Natural killer cell treated with Interleukin-12 subunit alpha and Interleukin-12 subunit beta and Interleukin-15 and Interleukin-18, amount 100 ng/mL, for 72 hours (primary cell): ENCODE results near the gene ARRB2. TPM values are rescaled to one million over a fixed set of nuclear protein-coding genes. Genes with fewer than 3 reads are reported as not detected.
A peak's percentile ranks its signal among the peaks of the same experiment; 100 is the strongest.

Experiments used
- ATAC-seq, 2 donors: fragments of 150-1000 bp; cut with Tn5 transposase in 1 of 2; sonication (Bioruptor Pico), chemical (Tn5 transposase) in 1 of 2; 2 replicates each; pipeline ENCODE4 v1.10.0; 2021
- DNase-seq: peaks from one replicate; pipeline ENCODE4 v3.0.0; 2022; ENCODE audit warnings: low spot score
- H3K27ac Mint-ChIP-seq, 2 donors: 1 replicate in 1 of 2; 2 replicates in 1 of 2; pipeline ENCODE4 v1.8.0; 2022; ENCODE audit warnings: mixed read lengths in 2 of 2, mild to moderate bottlenecking in 1 of 2, moderate library complexity in 1 of 2
- H3K27me3 Mint-ChIP-seq, 2 donors: 1 replicate in 1 of 2; 2 replicates in 1 of 2; pipeline ENCODE4 v1.8.0; 2022; ENCODE audit warnings: mixed read lengths in 2 of 2
- H3K36me3 Mint-ChIP-seq: one replicate; pipeline ENCODE4 v1.8.0; 2022; ENCODE audit warnings: mixed read lengths
- H3K4me1 Mint-ChIP-seq, 2 donors: 1 replicate in 1 of 2; 2 replicates in 1 of 2; pipeline ENCODE4 v1.8.0; 2022; ENCODE audit warnings: low read depth in 2 of 2, mixed read lengths in 2 of 2, mild to moderate bottlenecking in 1 of 2
- H3K4me3 Mint-ChIP-seq: one replicate; pipeline ENCODE4 v1.8.0; 2022; ENCODE audit warnings: mixed read lengths
- H3K9me3 Mint-ChIP-seq: 2 replicates; pipeline ENCODE4 v1.8.0; 2022; ENCODE audit warnings: mixed read lengths
- total RNA-seq, 2 donors: library from RNA; stranded (reverse); gene quantifications; one replicate each; pipeline ENCODE4 v1.2.3, GENCODE V29; 2022

The ARRB2 gene
- total RNA-seq, 2 donors from 2014 or later, result 834 to 935 TPM

DNA sequence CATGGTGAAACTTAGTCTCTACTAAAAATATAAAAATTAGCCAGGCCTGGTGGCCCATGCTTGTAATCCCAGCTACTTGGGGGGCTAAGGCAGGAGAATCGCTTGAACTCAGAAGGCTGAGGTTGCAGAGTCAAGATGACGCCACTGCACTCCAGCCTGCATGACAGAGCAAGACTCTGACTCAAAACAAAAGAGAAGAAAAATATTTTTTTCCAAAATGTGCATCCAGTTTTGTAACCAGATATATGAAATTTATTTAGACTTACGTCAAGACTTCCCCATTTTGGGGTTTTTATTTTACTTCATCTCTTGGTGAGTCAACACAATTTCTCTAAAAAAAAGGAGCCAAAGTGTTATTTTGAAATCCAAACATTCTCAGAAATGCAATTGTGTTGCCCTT, 55.8 kb downstream of the ARRB2 start:
- DNase-seq, result no peak
- H3K36me3 Mint-ChIP-seq, result no peaks in the 10 kb centered on the region
- H3K4me1 Mint-ChIP-seq, result peaks cover 3 to 4% of the 10 kb centered on the region in 2 donors
- no peak overlapping the region for H3K27ac Mint-ChIP-seq
- no peak overlapping the region for H3K4me3 Mint-ChIP-seq
- peaks cover 7 to 10% of the 10 kb centered on the region in 2 donors for H3K27me3 Mint-ChIP-seq
- peak in 1 of 2 donors; percentile 71 for ATAC-seq
- no peaks in the 10 kb centered on the region for H3K9me3 Mint-ChIP-seq

DNA sequence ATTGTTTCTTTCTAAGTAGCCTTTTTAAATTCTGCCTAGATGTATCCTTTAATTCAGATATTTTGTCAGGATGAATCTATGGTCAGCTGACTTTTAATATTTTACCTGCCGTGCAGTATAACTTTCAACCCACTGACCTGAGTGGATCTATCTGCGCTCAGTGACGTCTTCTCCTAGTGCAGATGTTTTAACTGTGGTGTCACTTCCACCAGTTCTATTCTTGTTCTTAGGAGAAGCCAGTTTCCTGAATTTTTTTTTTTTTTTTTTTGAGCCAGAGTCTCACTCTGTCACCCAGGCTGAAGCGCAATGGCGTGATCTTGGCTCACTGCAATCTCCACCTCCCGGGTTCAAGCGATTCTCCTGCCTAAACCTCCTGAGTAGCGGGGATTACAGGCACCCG, 56.3 kb downstream of the ARRB2 start:
- Mint-ChIP-seq H3K27me3 (peaks cover 7 to 10% of the 10 kb centered on the region in 2 donors), H3K4me1 (peaks cover 7% of the 10 kb centered on the region in 2 donors), H3K27ac (no peak overlapping the region), H3K9me3 (no peaks in the 10 kb centered on the region), H3K4me3 (no peak overlapping the region), H3K36me3 (no peaks in the 10 kb centered on the region)
- no peak for ATAC-seq
- DNase-seq, result no peak

DNA sequence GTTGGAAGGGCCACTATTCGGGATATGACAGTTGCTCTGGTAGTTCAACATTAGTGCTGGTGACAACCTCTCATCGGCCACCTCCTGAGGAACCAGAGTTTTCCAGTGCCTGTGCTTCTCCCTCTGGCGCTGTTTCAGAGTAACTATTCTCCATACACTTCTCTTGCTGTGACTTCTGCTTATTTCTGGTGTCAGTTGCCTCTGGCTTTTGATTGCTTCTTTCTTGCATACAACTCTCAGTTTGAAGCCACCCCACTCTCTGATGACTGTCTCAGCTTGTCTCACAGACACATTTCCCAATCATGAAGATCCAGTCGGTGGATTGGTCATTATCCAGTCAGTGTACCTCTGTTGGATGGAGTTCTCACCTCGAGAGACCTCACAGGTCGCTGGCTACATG, 57.9 kb downstream of the ARRB2 start:
- ATAC-seq (no peak), DNase-seq (no peak)
- Mint-ChIP-seq H3K27me3 (peaks cover 8 to 9% of the 10 kb centered on the region in 2 donors), H3K27ac (no peak overlapping the region), H3K4me3 (no peak overlapping the region), H3K9me3 (no peaks in the 10 kb centered on the region), H3K4me1 (peaks cover 9 to 10% of the 10 kb centered on the region in 2 donors), H3K36me3 (no peaks in the 10 kb centered on the region)

DNA sequence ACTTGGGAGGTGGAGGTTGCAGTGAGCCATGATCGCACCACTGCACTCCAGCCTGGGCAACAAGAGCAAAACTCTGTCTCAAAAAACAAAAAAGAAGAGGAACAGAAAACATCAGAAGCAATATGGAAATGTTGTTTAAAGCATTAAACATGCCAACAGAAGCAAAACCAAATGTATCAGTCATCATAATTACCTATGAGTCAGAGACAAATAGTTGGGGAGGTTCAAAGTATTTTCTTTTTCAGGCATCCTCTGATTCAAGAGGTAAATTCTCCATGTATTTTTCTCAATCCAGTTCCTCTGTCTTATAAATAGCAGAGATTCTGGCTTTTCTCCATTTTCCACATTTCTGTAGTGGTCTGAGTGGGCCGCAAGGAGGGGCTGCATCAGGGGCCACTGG, 59.2 kb downstream of the ARRB2 start:
- Mint-ChIP-seq H3K9me3 (no peaks in the 10 kb centered on the region), H3K4me1 (peaks cover 6% of the 10 kb centered on the region in 2 donors), H3K27me3 (peaks cover 10 to 11% of the 10 kb centered on the region in 2 donors), H3K36me3 (no peaks in the 10 kb centered on the region), H3K27ac (no peak overlapping the region), H3K4me3 (no peak overlapping the region)
- ATAC-seq (no peak), DNase-seq (no peak)

Other genes starting within 250 kb of the ARRB2 start
- not detected for gene SPNS2, start 211.8 kb upstream of the ARRB2 start, total RNA-seq
- 100 to 1,000 TPM in 1 of 2 donors, 10 to 100 TPM in 1; 92.3 to 246 TPM for gene MYBBP1A, start 155.2 kb upstream of the ARRB2 start, total RNA-seq
- gene GGT6, start 150.1 kb upstream of the ARRB2 start, total RNA-seq, result not detected
- not detected for gene SMTNL2, start 126.1 kb upstream of the ARRB2 start, total RNA-seq
- gene ALOX15, start 69.0 kb upstream of the ARRB2 start, total RNA-seq, result not detected
- 100 to 1,000 TPM in 1 of 2 donors, 10 to 100 TPM in 1; 76.9 to 161 TPM for gene PELP1, start 6.5 kb upstream of the ARRB2 start, total RNA-seq
- 10 to 100 TPM; 27.2 to 34.6 TPM for gene MED11, start 20.8 kb downstream of the ARRB2 start, total RNA-seq
- 1 to 10 TPM; 1.0 to 2.3 TPM for gene ZMYND15, start 29.2 kb downstream of the ARRB2 start, total RNA-seq
- gene CXCL16, start 29.3 kb downstream of the ARRB2 start, total RNA-seq, result 10 to 100 TPM; 22.6 to 46.3 TPM
- gene TM4SF5, start 61.3 kb downstream of the ARRB2 start, total RNA-seq, result not detected
- gene VMO1, start 75.7 kb downstream of the ARRB2 start, total RNA-seq, result 10 to 100 TPM in 1 of 2 donors, 1 to 10 TPM in 1; 4.5 to 15.4 TPM
- gene GLTPD2, start 78.3 kb downstream of the ARRB2 start, total RNA-seq, result under 1 TPM in 1 of 2 donors, not detected in 1; 0.38 TPM
- 100 to 1,000 TPM; 145 to 174 TPM for gene PSMB6, start 85.5 kb downstream of the ARRB2 start, total RNA-seq
- gene PLD2, start 96.5 kb downstream of the ARRB2 start, total RNA-seq, result 10 to 100 TPM; 38.4 to 46.9 TPM
- 10 to 100 TPM; 72.4 to 98.2 TPM for gene MINK1, start 122.7 kb downstream of the ARRB2 start, total RNA-seq
- gene C17orf107, start 188.9 kb downstream of the ARRB2 start, total RNA-seq, result 1 to 10 TPM; 1.3 to 2.3 TPM
- gene CHRNE, start 192.5 kb downstream of the ARRB2 start, total RNA-seq, result 1 to 10 TPM; 3.9 to 7.6 TPM
- under 1 TPM in 1 of 2 donors, not detected in 1; 0.12 TPM for gene GP1BA, start 221.6 kb downstream of the ARRB2 start, total RNA-seq
- gene SLC25A11, start 229.4 kb downstream of the ARRB2 start, total RNA-seq, result 10 to 100 TPM; 85.9 to 91.6 TPM
- 100 to 1,000 TPM; 144 to 150 TPM for gene RNF167, start 229.6 kb downstream of the ARRB2 start, total RNA-seq
- 1,000 to 10,000 TPM; 1,741 to 1,743 TPM for gene PFN1, start 237.9 kb downstream of the ARRB2 start, total RNA-seq
- 10 to 100 TPM in 1 of 2 donors, 1 to 10 TPM in 1; 8.7 to 26.1 TPM for gene ENO3, start 240.5 kb downstream of the ARRB2 start, total RNA-seq